Keratinocyte (primary cell): ENCODE results near the gene KLC1. TPM values are rescaled to one million over a fixed set of nuclear protein-coding genes. Genes with fewer than 3 reads are reported as not detected.

Source experiments
- DNase-seq: peaks from one replicate; pipeline ENCODE4 v3.0.0-alpha.2; 2011; ENCODE audit warnings: low read depth, missing footprints, low spot score
- FAIRE-seq: peaks from 2 replicates; lab custom pipeline; 2011; peaks lifted over from hg19 to GRCh38; lab: Jason Lieb, UNC
- H2AFZ ChIP-seq: 2 replicates; pipeline ENCODE4 v1.6.0; 2012; ENCODE audit warnings: low read length, control low read depth, inconsistent platforms; ENCODE audit not compliant: control insufficient read depth
- H3K27ac ChIP-seq: 2 replicates; pipeline ENCODE4 v1.5.1; 2011; ENCODE audit warnings: low read length; ENCODE audit not compliant: control insufficient read depth, insufficient read depth
- H3K27me3 ChIP-seq: 3 replicates; pipeline ENCODE4 v1.6.0; 2011; ENCODE audit warnings: low read length; ENCODE audit not compliant: control insufficient read depth, insufficient read depth; ENCODE audit errors: extremely low read depth
- H3K36me3 ChIP-seq, 2 experiments: 2 replicates in 1 of 2; 3 replicates in 1 of 2; pipeline ENCODE4 v1.5.1; 2011; ENCODE audit warnings: low read length in 2 of 2, mild to moderate bottlenecking in 1 of 2; ENCODE audit not compliant: control insufficient read depth in 2 of 2, insufficient read depth in 2 of 2; ENCODE audit errors: extremely low read depth in 1 of 2
- H3K4me1 ChIP-seq: 3 replicates; pipeline ENCODE4 v1.5.1; 2011; ENCODE audit warnings: low read length; ENCODE audit not compliant: control insufficient read depth, insufficient read depth; ENCODE audit errors: extremely low read depth
- H3K4me2 ChIP-seq: 3 replicates; pipeline ENCODE4 v1.6.0; 2011; ENCODE audit warnings: low read depth, low read length; ENCODE audit not compliant: control insufficient read depth, insufficient read depth; ENCODE audit errors: extremely low read depth
- H3K4me3 ChIP-seq, 3 experiments: fragments of 200-600 bp in 1 of 3; sonication (generic) in 1 of 3; 2 replicates in 2 of 3; 3 replicates in 1 of 3; pipeline ENCODE4 v1.5.1; 2011 to 2016; ENCODE audit warnings: low read length in 3 of 3, mild to moderate bottlenecking in 3 of 3, control low read depth in 2 of 3, inconsistent platforms in 1 of 3, low read depth in 1 of 3, mixed read lengths in 1 of 3, mixed run types in 1 of 3, moderate library complexity in 1 of 3; ENCODE audit not compliant: control insufficient read depth in 2 of 3, insufficient read depth in 2 of 3; ENCODE audit errors: extremely low read depth in 1 of 3
- H3K79me2 ChIP-seq: 2 replicates; pipeline ENCODE4 v1.6.0; 2012; ENCODE audit warnings: low read length; ENCODE audit not compliant: control insufficient read depth, insufficient read depth
- H3K9ac ChIP-seq: 3 replicates; pipeline ENCODE4 v1.6.0; 2011; ENCODE audit warnings: low read length; ENCODE audit not compliant: control insufficient read depth, insufficient read depth; ENCODE audit errors: extremely low read depth
- H3K9me1 ChIP-seq: 3 replicates; pipeline ENCODE4 v1.6.0; 2011; ENCODE audit warnings: low read length; ENCODE audit not compliant: control insufficient read depth, insufficient read depth; ENCODE audit errors: extremely low read depth
- H3K9me3 ChIP-seq: 2 replicates; pipeline ENCODE4 v1.5.1; 2012; ENCODE audit warnings: low read depth, low read length; ENCODE audit not compliant: control insufficient read depth
- H4K20me1 ChIP-seq: 3 replicates; pipeline ENCODE4 v1.6.0; 2011; ENCODE audit warnings: low read length; ENCODE audit not compliant: control insufficient read depth, insufficient read depth; ENCODE audit errors: extremely low read depth
- EZH2 ChIP-seq: IDR thresholded peaks from one replicate; pipeline ENCODE4 v1.6.1; 2012; ENCODE audit warnings: inconsistent platforms, mild to moderate bottlenecking, low read length, moderate library complexity
- dilution Hi-C: fragments of 300-500 bp; cut with MboI; formaldehyde crosslinking; loops from one replicate; pipeline ENCODE4 v1.7.0; 2020; ENCODE audit warnings: low sequenced_read_pairs; ENCODE audit not compliant: extremely low pct_ligation_motif_present
- polyA plus RNA-seq, 5 experiments: library from polyadenylated mRNA; depleted of rRNA in 3 of 5; stranded (reverse) in 3 of 5; stranded (forward) in 1 of 5; unstranded in 1 of 5; fragments of >200 nt; gene quantifications; 1 replicate in 1 of 5; 2 replicates in 3 of 5; 3 replicates in 1 of 5; pipeline versions ENCODE4 v1.2.1 to v1.2.3, GENCODE V29; 2011 to 2012; ENCODE audit warnings: missing spikeins in 2 of 5, low read depth in 1 of 5, low replicate concordance in 1 of 5
- TF ChIP-seq, protein P1 (sequence below), 3 experiments: IDR thresholded peaks in 1 of 3; conservative IDR thresholded peaks in 1 of 3; optimal IDR thresholded peaks in 1 of 3; 2 replicates in 2 of 3; 3 replicates in 1 of 3; pipeline versions ENCODE3 to v1.5.1; 2011; ENCODE audit warnings: low read length in 3 of 3, mild to moderate bottlenecking in 3 of 3, moderate library complexity in 2 of 3, control low read depth in 1 of 3, inconsistent platforms in 1 of 3; ENCODE audit not compliant: insufficient read depth in 2 of 3; ENCODE audit errors: extremely low read depth in 1 of 3

The KLC1 gene
- polyA plus RNA-seq, 1 donor (not counting 4 experiments of a cell fraction or from before 2014, with no cell fraction given) = 130 TPM

DNA sequence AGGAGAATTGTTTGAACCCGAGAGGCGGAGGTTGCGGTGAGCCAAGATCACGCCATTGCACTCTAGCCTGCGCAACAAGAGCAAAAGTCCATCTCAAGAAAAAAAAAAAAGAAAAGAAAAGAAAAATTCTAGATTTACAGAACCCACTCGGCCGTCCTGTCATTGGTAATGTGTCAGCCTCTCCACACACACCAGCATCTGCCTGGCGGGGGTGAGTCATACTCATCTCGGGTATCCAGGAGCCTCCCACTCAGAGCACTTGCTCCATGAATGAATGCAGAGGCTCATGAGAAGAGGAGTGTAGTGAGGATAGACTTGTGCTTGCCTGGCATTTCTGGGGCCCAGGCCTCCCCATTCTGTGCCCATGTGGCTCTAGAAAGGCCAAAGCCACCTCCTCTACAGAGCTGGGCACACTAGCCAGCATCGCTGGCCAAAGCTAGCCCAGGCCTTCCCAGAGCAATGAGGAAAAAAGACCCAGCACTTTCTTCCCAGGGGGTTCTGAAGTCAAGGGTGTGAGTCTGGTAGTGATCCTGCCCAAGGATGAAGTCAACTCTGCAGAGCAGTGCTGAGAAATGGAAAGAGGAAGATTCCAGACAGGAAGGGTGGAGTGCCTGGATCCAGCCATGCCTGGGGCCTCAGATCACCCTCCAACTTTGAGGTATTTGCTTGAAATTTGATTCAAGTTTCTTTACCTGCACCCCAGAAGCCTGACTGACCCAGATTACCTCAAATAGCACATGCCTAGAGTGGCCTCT, 31.2 kb upstream of the KLC1 start:
- H3K79me2 ChIP-seq = no peaks in the 10 kb centered on the region
- no peaks in the 10 kb centered on the region for H4K20me1 ChIP-seq
- H3K9me3 ChIP-seq = no peaks in the 10 kb centered on the region
- no peaks in the 10 kb centered on the region for H3K27me3 ChIP-seq
- H2AFZ ChIP-seq = no peak overlapping the region
- H3K4me3 ChIP-seq = no peak overlapping the region
- H3K27ac ChIP-seq = no peak overlapping the region
- no peak for DNase-seq
- H3K4me2 ChIP-seq = no peak overlapping the region
- TF ChIP-seq, protein P1, sequence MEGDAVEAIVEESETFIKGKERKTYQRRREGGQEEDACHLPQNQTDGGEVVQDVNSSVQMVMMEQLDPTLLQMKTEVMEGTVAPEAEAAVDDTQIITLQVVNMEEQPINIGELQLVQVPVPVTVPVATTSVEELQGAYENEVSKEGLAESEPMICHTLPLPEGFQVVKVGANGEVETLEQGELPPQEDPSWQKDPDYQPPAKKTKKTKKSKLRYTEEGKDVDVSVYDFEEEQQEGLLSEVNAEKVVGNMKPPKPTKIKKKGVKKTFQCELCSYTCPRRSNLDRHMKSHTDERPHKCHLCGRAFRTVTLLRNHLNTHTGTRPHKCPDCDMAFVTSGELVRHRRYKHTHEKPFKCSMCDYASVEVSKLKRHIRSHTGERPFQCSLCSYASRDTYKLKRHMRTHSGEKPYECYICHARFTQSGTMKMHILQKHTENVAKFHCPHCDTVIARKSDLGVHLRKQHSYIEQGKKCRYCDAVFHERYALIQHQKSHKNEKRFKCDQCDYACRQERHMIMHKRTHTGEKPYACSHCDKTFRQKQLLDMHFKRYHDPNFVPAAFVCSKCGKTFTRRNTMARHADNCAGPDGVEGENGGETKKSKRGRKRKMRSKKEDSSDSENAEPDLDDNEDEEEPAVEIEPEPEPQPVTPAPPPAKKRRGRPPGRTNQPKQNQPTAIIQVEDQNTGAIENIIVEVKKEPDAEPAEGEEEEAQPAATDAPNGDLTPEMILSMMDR (optimal IDR thresholded peaks at IDR 0.05 in 1 of 3, IDR thresholded peaks at IDR 0.05 in 1 of 3, conservative IDR thresholded peaks at IDR 0.05 in 1 of 3; ENCODE audit: extremely low read depth in 1 of 3, insufficient read depth in 2 of 3, low read length in 3 of 3) = no peak
- TF ChIP-seq EZH2 = no peak
- peaks cover 0 to 4% of the 10 kb centered on the region in 2 experiments for H3K36me3 ChIP-seq
- H3K9ac ChIP-seq = no peak overlapping the region
- FAIRE-seq = no peak
- peaks cover 26% of the 10 kb centered on the region for H3K4me1 ChIP-seq
- dilution Hi-C loops = no loop called here
- H3K9me1 ChIP-seq = no peaks in the 10 kb centered on the region

DNA sequence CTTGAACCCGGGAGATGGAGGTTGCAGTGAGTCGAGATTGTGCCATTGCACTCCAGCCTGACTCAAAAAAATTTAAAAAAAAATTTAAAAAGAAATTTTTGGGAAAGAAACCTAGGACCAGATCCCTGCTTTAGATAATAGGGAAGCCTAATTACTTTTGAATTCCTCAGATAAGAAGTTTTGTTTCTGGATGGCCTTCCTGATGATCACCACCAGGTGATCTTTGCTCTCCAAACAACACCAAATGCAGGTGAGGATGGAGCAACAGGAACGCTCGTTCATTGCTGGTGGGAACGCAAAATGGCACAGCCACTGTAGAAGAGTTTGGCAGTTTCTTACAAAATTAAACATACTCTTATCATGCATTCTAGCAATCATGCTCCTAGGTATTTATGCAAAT, 28.5 kb upstream of the KLC1 start:
- H4K20me1 ChIP-seq = no peaks in the 10 kb centered on the region
- H2AFZ ChIP-seq = no peak overlapping the region
- DNase-seq = no peak
- H3K9me1 ChIP-seq = no peaks in the 10 kb centered on the region
- no peak for FAIRE-seq
- dilution Hi-C loops = no loop called here
- no peaks in the 10 kb centered on the region for H3K27me3 ChIP-seq
- no peaks in the 10 kb centered on the region for H3K9me3 ChIP-seq
- no peak overlapping the region for H3K27ac ChIP-seq
- H3K4me2 ChIP-seq = no peak overlapping the region
- TF ChIP-seq EZH2 = no peak
- TF ChIP-seq, protein P1 (optimal IDR thresholded peaks at IDR 0.05 in 1 of 3, IDR thresholded peaks at IDR 0.05 in 1 of 3, conservative IDR thresholded peaks at IDR 0.05 in 1 of 3; ENCODE audit: extremely low read depth in 1 of 3, insufficient read depth in 2 of 3, low read length in 3 of 3) = no peak
- no peaks in the 10 kb centered on the region for H3K79me2 ChIP-seq
- peaks cover 10% of the 10 kb centered on the region for H3K4me1 ChIP-seq
- no peak overlapping the region for H3K4me3 ChIP-seq
- peaks cover 0 to 4% of the 10 kb centered on the region in 2 experiments for H3K36me3 ChIP-seq
- H3K9ac ChIP-seq = no peak overlapping the region
